Stimulated activated CD8-positive, alpha-beta memory T cell treated with anti-CD3 and anti-CD28 coated beads, Interleukin-7, amount 100 ng/mL, for 4 hours (primary cell): Measurements from ENCODE around the gene GAB2.
"Not testable (repeated sequence)": the region's sequence is repeated elsewhere in the genome, so short reads cannot be mapped to it uniquely, and the experiment has no call there.

Experiments
- DNase-seq, 2 donors: peaks; one replicate each; pipeline ENCODE4 v3.0.0-alpha.2; 2020; ENCODE audit warnings: low read depth in 2 of 2

GAB2 gene

DNA sequence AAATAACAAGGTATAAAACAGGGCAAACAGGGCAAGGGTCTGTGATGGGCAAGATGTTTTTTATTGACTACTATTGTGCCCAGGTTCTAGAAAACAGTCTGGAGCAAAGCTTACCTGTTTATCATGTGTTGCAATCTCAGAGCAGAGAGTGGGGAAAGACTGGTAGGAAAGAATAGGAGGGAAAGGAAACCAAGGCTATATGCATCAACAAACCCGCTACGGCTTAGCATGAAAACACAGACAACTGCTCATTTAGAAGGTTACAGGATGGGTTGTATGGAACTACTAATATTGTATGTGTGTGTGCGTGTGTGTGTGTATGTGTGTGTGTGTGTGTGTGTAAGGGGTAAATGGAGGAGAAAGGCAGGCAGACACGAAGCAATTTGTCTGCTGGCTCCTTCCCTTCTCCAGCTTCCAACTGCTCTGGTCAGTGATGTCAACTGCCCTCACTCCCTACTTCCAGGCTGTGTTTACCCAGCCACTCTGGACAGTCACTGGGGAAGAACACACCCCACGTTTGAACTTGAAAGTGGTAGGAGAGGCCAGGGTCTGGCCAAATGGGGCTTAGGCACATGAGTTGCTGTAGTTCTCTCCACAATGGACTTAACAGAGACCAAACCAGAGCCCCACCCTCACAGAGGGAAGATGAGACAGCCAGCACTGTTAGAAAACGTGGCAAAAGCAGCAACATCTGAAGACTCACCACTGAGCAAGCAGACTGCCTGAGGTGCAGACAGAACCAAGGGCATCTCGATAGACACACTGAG lies 47.0 kb downstream of the GAB2 start:
- DNase-seq = no peak

DNA sequence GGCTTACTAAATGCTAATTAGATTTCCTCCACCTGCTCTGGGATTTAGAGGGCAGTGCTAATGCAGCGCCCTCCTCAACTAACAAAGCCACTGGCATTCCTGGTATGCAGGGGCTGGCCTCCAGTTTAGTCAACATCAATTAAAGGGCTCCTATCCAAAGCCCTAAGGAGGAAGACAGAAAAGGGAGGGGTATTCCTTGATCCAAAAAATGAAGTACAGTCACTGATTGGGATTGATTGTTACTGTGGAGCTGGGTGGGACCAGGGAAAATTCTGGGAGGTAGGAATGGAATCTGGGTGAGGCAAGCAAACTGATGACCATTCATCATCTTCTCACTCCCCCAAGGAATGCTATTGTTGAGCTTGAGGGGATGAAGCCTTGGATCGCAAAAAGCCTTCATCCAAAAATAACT lies 52.2 kb downstream of the GAB2 start:
- no peak for DNase-seq

DNA sequence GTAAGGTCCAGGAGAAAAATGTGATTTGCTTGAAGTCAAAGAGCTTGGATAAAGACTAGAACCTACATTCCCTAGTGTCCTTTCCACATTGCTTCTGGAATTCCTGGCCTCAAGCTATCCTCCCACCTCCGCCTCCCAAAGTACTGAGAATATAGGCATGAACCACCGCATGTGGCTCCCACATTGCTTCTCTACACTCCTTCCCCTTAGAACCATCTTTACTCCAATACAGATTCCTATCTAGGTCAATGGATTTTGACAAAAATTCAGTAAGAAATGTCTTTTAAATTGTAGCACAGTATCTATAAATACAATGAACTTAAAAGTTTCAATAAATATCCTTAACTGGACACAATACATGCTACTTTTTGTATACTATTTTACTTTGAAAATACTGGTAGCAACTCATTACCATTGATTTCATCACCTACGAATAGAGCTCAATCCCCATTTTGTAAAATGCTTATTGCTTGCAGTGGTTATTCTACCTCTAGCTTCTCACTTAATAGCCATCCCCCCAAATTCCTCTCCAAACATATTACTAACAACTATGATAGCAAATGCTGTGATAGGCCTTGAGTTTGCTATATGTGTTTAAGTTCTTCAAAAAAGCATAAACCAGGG lies 53.4 kb downstream of the GAB2 start:
- no peak for DNase-seq

DNA sequence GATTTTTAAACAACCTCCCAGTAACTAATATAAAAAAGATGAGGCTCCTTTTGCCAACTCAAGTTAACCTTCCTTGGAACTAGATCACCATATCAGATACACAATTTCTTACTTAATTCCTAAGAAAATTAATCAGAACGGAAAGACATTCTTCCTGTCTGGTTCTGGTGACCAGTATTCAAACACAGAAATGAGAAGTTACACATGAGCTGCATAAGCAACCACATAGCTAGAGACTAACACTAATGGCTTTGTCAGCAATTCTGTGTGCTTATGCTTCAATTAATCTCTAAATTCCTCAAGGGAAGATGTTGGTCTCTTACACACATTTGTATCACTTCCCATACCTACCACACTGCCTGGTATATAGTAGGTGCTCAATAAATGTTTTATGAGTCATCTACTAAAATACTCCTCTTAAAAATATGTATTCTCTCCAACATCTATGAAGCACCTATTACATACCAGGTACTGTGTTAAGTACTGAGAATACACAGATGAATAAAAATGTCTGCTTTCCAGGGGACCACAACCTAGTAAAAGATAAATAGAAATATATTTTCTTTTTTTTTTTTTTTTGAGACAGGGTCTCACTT lies 54.5 kb downstream of the GAB2 start:
- DNase-seq = no peak

DNA sequence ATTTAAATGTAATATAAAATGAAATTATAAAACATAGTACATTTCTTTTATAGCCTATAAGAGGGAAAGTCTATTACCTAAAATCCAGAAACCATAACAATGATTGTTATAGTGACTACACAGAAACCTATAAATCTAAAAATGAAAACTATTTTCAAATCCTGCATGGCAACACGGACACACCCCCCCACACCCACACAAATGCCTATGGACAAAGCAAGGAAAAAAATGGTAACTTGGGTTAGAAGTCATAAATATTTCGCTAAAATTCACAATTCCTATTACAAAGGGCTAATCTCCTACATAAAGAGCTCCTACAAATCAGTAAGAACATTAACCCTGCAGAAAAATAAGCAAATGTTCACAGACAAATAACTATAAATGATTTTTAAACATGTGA lies 56.4 kb downstream of the GAB2 start:
- no peak for DNase-seq

DNA sequence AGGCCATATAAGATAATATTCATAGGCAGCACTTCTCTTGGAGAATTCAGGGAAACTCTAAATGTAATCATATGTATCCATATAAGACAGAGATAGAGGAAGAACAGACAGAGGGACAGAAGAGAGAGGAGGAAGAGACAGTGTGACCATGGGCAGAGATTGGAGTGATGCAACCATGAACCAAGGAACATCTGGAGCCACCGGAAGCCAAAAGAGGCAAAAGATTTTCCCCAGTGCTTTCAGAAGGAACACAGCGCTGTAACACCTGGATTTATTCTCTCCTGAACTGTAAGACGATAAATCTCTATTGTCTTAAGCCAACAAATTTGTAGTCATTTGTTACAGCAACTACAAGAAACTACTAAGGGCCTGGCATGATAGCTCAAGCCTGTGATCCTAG lies 57.7 kb downstream of the GAB2 start:
- no peak for DNase-seq

DNA sequence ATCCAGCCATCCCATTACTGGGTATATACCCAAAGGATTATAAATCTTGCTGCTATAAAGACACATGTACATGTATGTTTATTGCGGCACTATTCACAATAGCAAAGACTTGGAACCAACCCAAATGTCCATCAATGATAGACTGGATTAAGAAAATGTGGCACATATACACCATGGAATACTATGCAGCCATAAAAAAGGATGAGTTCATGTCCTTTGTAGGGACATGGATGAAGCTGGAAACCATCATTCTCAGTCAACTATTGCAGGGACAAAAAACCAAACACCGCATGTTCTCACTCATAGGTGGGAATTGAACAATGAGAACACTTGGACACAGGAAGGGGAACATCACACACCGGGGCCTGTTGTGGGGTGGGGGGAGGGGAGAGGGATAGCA lies 59.7 kb downstream of the GAB2 start:
- not testable (repeated sequence) for DNase-seq

DNA sequence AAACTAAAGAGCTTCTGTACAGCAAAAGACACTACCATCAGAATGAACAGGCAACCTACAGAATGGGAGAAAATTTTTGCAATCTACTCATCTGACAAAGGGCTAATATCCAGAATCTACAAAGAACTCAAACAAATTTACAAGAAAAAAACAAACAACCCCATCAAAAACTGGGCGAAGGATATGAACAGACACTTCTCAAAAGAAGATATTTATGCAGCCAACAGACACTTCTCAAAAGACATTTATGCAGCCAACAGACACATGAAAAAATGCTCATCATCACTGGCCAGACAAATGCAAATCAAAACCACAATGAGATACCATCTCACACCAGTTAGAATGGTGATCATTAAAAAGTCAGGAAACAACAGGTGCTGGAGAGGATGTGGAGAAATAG lies 60.2 kb downstream of the GAB2 start:
- DNase-seq = not testable (repeated sequence)

DNA sequence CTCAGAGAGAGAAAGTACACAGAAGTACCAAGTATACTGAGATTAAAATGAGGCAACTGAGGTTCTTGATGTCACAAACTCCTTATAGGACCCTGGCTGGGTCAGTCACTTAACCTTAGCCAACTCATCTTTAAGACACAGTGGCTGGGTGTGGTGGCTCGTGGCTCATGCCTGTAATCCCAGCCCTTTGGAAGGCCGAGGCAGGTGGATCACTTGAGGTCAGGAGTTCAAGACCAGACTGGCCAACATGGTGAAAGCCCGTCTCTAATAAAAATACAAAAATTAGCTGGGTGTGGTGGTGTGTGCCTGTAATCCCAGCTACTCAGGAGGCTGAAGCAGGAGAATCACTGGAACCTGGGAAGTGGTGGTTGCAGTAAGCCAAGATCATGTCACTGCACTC lies 61.9 kb downstream of the GAB2 start:
- not testable (repeated sequence) for DNase-seq

DNA sequence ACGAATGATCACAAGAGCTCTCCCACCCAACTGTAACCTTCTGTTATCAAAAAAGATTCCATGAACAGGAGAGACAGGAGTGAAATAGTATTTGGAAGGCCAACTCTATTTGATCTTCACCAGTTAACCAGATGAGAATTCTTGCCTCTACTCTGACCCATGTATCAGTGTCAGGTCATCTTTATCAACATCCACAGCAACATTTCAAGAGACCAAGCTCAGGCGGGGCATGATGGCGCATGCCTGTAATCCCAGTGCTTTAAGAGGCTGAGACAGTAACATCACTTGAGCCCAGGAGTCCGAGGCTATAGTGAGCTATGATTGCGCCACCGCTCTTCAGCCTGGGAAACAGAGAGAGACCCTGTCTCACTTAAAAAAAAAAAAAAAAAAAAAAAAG lies 62.3 kb downstream of the GAB2 start:
- DNase-seq = no peak

DNA sequence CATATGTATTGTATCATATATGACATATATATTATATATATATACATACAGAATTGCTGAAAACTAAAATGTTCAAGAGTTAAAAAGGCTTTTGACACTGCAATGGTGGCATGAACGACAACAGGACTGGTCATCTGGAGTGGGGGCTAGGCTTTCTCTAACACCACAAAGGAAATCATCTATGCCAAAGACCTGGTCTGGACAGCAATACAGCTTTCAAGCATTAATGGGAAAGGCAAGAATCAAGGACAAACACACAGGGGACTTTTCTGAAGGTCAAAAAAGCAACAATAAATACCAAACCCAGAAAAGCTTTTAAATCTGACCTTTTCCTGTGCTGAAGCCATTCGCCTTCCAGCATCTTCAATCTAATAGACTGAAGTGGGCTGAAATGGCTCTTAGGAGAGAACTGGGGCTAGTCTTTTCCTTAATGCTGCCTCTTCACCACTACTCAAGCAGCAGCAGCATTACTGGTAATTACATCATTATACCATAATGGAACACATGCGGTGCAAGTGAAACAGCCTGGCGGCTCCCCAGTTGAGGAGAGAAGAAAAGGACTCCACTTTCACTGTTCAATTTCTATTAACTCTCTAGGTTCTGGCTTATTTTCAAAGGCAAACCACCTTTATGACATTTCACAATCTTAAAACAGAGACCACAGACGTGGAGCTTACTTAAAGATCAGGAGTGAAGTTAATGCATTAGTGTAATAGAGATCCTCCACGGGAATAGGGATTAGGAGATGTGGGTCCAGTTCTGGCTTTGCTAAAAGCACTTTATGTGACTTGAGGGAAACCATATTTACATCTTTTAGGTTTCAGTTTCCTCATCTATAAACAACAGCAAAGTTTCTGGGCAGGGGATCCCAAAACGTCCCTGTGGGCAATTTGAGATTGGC lies 63.0 kb downstream of the GAB2 start:
- no peak for DNase-seq

DNA sequence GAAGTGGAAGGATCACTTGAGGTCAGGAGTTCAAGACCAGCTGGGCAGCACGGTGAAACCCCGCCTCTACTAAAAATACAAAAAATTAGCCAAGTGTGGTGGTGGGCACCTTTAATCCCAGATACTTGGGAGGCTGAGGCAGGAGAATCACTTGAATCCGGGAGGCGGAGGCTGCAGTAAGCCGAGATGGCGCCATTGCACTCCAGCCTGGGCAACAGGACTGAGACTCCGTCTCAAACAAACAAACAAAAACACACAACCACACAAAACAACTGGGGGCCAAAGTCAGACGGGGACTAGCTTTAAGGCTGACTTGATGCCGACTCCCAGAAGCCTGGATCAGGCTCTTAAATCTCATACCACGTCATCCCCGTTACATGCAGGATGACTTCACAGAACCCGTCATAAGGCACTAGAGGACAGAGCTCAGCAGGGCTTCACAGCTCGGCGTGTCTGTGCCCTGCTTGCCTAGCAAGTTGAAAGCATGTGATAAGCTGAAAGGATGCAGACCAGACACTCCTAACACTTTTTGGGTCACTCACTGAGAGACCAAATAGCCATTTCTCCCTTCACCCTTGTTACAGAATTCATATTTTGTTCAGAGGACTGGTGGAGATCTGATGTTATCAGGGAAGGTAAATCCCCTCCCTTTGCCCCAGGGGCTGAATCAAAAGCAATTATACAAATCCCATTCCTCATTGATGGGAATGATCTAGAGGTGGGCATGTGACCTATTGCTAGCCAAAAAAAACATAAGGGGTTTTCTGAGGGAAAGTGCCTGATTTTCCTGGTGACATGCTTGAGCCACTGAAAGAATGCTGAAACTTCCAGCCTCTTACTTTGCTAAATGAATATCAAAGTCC lies 65.4 kb downstream of the GAB2 start:
- no peak for DNase-seq

DNA sequence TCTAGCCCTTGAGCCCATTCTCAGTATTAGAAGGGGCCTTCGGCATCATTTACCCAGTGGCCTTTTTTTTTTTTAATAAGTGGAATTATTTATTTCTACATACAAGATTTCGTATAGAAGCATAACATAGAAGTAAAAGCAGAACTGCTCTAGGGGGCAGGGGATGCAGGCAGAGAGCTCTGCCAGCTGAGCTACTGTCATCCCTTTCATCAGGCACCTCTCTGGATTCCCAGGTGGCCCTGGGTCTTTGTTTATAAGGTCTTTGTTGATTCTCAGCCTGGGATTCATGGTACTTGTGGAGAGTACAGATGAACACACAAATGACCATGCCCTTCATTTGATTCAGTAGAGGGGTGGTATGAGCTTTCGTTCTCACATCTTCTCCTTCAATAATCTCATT lies 66.4 kb downstream of the GAB2 start:
- no peak for DNase-seq

DNA sequence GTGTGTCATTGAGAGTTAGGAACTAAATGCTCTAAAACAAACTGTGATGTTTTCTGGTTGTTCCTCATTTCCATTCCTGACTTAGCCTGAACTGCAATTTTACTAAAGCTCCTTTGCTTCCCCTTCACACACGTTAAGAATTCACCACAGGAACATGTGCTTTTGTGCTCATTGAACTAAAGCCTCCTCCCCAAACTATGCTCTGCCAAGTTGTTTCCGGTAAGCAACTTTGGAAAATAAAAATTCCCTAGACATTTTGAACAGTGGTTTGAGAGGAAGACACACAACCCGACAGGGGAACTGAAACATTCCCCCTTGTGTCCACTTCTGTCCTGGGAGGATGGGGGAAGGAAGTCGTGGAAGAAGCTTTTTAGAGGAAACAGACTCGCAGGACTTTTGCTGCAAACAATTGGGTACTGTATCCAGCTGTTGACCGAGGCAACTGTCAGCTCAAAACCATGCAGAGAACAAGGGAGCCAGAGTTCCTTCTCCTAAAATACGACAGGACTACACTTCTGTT lies 66.9 kb downstream of the GAB2 start:
- no peak for DNase-seq

DNA sequence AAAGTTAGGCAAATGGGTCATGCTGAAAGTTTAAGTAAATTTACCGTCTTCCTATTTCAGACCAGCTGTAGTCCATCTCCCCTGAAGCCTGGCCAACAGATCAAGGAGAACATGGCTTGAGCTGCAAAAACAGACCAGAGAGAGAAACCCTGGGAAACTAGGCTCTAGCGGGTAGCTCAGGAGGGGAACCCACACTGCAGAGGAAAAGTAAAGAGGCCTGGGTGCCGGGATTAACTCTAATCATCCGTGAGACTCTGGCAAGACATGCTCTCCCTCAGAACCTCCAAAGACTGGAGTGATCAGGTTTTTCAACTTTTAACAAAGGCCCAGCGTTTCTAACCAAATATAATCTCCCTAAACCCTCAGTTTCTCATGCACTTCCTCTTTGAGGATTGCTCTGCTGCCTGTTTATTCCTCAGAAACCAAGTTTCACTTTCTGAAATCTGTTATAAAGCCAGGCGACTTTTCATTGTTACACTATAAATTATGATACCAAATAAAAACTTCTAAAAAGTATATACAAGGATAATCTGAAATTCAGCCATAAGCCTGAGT lies 67.5 kb downstream of the GAB2 start:
- DNase-seq = no peak

DNA sequence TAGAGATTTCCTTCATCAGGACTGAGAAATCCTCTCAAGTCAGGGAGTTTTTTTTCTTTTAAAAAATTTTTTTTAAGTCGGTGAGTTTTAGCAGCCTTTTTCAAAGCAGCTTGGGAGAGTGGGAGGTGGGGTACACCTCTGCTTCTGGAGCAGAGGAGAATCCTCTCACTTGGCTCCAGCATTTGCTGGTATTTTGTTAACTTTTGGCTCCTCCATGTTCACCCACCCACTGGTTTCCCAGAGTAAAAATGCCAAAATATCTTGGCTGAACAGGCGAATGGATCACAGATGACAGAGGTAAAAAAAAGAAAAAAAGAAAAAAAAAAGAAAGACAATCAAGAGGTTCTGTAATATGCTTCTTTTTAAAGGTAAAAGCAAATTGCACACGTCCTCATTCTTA lies 68.0 kb downstream of the GAB2 start:
- no peak for DNase-seq

DNA sequence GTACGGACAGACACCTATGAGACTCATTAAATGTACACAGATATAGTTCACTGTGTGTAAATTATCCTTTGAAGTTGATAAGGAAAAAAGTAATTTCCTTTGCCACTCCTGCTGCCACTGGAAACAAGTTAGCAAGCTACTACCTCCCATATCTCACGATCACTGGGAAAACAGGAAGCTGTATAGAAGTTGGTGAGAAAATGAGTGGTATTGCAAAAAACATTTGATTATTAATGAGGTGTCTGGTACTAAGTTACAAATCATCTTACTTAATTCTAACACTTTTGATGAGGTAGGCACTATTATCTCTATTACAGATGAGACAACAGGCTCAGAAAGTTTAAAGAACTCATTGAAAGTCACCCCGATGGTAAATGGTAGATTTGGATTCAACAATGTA lies 68.5 kb downstream of the GAB2 start:
- DNase-seq = no peak

DNA sequence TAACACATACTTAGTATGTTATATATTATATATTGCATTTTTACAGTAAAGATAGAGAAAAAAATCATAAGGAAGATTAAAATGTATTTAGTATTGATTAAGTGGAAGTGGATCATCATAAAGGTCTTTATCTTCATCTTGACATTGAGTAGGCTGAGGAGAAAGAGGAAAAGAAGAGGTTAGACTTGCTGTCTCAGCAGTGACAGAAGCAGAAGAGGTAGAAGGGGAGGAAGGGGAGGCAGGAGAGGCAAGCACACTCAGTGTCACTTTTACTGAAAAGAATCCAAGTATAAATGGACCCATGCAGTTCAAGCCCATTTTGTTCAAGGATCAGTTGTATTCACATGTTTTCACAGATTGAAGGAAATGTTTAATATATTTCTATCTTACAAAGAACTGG lies 69.7 kb downstream of the GAB2 start:
- no peak for DNase-seq

DNA sequence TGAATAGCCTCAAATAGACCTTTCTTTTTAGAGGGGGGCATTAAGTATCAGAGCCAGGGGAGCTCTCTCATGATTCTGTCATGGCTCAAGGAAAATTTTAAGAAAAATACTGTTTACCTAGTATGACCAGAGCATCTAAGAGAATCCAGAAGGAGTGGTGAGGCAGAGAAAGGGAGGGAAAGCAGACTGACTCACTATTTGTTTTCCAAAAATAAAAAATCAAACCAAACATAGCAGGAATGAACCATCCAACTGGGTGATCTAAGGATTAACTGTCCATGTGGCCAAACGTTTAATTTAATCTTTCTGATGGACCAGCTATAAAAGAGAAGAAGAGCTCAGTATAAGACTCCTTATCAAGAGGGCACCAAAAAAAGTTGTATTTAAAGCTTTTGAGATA lies 70.8 kb downstream of the GAB2 start:
- DNase-seq = no peak

DNA sequence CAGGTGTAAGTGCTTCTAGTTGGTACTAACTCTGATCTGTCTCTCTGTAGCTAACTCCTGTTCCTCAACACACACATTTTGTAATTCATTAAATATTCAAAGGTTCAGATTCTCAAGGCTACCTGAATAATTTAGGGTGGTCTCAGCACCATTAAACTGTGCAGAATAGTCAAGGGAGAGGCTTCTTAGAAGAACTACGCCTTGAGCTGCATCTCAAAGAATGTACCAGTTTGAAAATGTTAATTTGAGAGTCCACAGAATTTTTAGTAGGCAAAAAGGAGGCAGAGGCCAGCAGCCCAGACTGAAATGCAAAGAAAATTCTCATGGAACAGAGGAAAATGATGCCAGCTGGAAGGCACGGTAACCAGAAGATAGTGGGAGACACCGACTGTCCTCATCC lies 72.2 kb downstream of the GAB2 start:
- DNase-seq = no peak

DNA sequence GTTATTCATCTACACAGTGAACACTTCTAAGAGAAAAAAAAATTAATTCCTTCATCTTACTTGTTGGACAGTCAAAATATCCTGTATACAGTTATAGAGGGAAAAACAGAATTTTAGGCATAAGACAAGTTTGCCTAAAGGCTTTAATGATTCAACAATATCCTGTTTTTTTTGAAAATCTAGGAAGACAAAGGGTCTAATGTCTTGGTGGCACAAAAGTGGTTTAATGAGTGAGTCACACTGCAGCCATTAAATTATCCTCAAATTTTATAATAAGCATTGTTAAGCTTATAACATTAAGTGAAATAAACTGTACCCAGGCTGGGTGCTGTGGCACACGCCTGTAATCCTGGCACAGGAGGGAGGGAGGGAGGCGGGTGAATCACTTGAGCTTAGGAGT lies 72.9 kb downstream of the GAB2 start:
- DNase-seq = no peak
